A673 (cell line): Measurements from ENCODE around the gene ITPR3.

ENCODE experiments used
- EZH2 ChIP-seq: fragments of 200-600 bp; sonication (generic); IDR thresholded peaks from 2 replicates; pipeline ENCODE4 v1.6.1; 2017; ENCODE audit warnings: borderline replicate concordance, low read depth, mild to moderate bottlenecking, mixed read lengths, antibody characterized with exemption, low read length; ENCODE audit not compliant: poor library complexity, severe bottlenecking
- TF ChIP-seq, protein P1 (sequence below): fragments of 300-800, 200-600 bp; sonication (generic); conservative IDR thresholded peaks from 2 replicates; pipeline ENCODE4 v1.5.1; 2017; ENCODE audit warnings: low read depth, mild to moderate bottlenecking, antibody characterized with exemption, low read length, moderate library complexity, mixed read lengths

DNA sequence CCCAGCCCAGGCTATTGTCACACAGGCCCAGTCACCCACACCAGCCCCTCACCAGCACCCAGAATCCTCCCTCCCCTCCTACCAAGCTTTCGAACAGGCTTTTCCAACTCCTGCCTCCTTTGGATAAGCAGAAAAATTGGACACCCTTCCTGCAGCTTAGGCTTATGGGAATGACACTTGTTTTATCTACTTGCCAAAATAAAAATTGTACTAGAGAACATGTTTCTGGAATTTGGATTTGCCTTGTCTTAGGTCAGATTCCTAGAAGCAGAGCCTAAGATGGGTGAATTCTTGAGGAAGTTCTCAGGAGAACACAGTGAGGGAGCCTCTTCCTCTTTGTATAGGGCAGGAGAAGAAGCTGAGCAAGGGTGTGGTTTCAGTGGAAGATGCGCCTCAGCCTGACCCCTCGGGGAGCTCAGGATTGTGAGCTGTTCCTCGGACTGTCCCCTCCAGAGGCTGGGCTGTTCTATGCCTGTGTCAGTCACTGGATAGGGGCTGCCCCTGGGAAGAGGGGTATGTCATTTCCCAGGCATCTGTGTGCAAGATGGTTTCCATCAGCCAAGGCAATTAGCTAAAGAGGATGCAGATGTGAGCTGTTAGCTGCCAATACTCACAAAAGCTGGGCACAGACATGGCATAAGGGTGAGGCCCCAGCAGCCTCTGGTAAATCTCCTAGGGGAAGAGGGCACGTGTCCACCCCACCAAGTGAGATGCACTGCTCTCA lies 33.9 kb downstream of the ITPR3 start:
- TF ChIP-seq, protein P1, sequence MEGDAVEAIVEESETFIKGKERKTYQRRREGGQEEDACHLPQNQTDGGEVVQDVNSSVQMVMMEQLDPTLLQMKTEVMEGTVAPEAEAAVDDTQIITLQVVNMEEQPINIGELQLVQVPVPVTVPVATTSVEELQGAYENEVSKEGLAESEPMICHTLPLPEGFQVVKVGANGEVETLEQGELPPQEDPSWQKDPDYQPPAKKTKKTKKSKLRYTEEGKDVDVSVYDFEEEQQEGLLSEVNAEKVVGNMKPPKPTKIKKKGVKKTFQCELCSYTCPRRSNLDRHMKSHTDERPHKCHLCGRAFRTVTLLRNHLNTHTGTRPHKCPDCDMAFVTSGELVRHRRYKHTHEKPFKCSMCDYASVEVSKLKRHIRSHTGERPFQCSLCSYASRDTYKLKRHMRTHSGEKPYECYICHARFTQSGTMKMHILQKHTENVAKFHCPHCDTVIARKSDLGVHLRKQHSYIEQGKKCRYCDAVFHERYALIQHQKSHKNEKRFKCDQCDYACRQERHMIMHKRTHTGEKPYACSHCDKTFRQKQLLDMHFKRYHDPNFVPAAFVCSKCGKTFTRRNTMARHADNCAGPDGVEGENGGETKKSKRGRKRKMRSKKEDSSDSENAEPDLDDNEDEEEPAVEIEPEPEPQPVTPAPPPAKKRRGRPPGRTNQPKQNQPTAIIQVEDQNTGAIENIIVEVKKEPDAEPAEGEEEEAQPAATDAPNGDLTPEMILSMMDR, result no peak
- no peak for TF ChIP-seq EZH2
